NCI-H82 treated with DMSO at 0.1 percent for 48 hours (cell line): Measurements from ENCODE around the gene ENDOV.

Experiments used
- DNase-seq: peaks from one replicate; lab custom pipeline; 2025; ENCODE audit not compliant: unreplicated experiment; lab: John Stamatoyannopoulos, UW

The ENDOV gene

DNA sequence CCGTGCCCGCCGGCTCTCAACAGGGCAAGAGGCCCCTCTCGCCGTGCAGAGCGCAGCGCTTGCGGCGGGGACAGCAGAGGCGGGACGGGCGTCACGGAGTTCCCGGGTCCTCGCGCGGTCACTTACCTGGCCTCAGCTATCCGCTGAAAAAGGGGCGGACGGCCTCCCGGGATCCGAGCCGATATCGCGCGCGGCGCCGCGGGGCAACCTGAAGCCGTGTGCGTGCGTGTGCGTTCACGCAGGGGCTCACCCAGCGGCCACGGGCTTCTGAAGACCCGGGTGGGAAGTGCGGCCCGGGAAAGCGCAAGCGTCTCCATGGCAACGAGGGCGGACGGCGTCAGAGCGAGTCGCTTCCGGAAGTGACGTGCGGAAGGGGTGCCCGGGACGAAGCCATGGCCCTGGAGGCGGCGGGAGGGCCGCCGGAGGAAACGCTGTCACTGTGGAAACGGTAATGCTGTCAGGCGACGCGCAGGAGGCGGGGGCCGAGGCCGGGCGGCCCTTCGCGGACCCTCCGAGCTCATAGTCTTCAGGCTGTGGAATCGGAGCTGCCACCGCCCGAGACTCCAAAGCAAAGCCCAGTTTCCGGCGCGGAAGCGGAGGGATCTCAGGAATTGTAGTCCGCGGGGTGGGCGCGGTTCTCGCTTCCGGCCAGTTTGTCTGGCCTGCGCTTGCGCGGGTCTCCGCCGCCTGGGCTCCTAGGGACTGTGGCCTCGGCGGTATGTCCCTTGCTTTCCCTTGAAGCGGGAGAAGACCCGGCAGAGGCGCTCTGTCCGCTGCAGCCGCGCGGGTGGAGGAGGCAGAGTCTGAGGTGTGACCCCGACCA, at the start of gene ENDOV:
Gene ENDOV, plus strand, starts transcription at position 365 of the 823 bp plus-strand sequence. Its CDS starts 28 bp downstream, at position 393.
- DNase-seq, result peak; percentile 79

DNA sequence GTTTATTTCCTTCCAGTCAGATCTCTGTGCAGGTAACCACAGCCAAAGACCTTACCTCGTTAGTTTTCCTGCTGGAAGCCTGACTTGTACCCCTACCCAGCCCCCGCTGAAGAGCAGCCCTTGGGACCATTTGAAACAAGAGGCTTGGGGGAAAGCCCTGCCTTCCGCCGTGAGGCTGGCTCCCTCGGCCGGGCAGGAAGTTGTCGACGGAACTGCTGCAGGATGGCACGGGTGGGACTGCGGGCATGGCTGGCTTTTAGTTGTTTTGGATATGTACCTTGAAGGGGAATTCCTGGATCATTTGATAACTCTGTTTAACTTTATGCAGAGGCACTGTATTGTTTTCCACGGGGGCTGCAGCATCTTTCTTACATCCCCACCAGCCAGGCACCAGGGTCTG, 49.0 kb upstream of the ENDOV start:
- no peak for DNase-seq

DNA sequence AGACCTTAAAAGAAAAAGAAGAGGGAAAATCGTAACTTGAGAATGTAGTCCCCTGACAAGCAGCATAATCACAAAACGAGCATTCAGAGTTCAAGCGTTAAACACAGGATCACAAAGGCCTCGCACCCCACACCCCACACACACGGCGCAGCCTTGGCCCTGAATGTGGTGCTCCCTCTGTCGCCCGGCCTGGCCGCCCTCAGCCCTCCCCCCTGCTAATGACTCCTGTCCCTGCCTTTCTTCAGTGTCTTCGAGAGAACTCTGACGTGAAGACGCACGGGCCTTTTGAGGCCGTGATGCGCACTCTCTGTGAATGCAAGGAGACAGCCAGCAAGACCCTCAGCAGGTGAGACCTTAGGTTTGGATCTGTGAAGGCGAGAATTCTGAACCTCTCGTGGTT, 47.5 kb upstream of the ENDOV start:
- no peak for DNase-seq

DNA sequence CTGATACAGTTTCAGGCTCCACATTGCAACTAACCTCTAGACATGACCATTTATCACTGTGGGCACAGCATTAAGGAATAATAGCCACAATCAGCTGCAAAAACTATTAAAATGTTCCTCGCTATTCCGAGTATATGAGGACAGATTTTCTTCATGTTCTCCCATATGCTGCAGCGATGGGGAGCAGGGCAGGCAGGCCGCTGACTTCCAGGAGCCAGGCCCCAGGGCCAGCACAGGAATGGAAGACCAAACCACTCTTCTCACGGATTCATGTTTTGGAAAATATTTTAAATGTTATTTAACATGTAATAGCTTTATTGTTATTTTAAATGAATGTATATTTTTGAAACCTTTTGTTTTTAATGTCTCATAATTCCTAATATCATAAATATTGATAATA, 43.8 kb upstream of the ENDOV start:
- DNase-seq, result no peak

GRCh38 chr17:80372456-80372855, 42.5 kb upstream of the ENDOV start:
- no peak for DNase-seq

DNA sequence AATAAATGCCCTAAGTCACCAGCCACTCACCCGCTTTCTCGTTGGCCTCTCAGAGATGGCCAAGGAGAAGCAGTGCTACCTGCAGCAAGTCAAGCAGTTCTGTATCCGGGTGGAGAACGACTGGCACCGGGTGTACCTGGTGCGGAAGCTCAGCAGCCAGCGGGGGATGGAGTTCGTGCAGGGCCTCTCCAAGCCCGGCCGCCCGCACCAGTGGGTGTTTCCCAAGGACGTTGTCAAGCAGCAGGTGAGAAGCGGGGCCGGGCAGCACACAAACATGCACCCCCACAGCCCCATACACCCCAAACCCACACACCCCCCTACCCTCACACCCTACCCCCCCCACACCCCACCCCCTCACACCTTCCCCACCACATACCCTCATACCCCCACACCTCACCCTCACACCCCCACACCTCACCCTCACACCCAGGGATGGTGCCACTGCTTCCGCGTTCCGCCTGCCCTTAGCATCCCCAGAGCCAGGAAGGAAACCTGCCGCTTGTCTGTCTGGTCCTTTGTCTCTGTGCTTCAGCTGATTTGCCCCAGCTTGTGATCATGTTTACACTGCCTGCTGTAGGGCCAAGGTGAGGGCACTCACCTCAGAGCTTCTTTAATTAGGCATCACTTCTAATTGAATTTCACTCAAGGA, 41.9 kb upstream of the ENDOV start:
- DNase-seq, result no peak

GRCh38 chr17:80374039-80374731, 40.8 kb upstream of the ENDOV start:
- DNase-seq, result no peak

DNA sequence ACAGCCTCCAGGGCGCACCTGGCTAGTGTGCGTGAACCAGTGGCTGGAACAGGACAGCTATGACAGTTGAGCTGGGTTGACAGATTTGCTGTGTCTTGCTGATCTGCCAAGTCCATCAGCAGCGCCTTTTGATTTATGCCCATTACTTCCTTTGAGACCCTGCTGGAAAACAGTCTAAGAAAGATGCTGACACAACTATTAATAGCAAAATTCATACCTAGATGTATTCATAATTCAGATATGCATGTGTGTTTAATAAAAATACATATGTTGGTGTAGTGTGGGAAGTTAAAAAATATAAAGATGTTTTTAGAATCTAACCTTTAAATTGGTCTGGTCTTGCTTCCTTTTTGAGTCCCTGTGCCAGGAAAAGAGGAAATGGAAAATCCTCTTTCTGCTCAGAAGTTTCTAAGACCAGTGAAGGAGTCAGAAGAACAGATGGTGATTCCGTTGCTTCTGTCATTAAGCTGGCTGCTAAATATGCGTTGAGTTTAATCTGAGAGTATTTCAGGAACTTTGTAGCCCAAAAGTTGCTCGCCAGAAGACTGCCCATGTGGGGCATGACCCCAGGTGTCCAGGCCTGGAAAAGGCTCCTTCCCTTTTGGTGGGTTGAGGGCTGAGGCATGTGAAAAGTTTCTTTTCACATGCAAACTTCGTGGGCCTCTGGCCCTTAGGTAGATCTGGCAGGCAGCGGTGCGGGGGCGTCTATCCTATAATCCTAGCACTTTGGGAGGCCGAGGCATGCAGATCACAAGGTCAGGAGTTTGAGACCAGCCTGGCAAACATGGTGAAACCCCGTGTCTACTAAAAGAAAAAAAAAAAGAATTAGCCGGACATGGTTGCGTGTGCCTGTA, 40.0 kb upstream of the ENDOV start:
- DNase-seq, result no peak

- DNase-seq, result no peak
These were observed 38.4 kb upstream of the ENDOV start for GRCh38 chr17:80376531-80376930.

- DNase-seq, result no peak
These were observed 37.2 kb upstream of the ENDOV start for GRCh38 chr17:80377798-80378197.

GRCh38 chr17:80379348-80379747, 35.6 kb upstream of the ENDOV start:
- DNase-seq, result no peak

DNA sequence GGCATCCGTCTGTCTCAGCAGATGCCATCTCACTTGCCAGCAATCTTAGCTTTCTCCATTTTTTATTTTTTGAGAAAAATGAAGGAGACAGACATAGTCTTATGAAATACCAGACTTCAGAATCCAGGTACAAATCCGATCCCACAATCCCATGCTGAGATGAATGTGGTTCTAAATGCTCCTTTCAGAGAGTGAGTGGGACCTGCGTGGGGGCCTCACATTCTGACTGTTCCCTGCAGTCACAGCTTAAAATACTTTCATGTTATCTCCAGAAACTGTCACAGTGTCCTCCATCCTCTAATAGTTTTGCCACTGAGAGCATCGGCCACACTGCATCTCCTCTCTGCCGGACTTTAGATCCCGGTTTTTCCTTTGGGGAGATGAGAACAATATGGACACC, 34.9 kb upstream of the ENDOV start:
- no peak for DNase-seq

DNA sequence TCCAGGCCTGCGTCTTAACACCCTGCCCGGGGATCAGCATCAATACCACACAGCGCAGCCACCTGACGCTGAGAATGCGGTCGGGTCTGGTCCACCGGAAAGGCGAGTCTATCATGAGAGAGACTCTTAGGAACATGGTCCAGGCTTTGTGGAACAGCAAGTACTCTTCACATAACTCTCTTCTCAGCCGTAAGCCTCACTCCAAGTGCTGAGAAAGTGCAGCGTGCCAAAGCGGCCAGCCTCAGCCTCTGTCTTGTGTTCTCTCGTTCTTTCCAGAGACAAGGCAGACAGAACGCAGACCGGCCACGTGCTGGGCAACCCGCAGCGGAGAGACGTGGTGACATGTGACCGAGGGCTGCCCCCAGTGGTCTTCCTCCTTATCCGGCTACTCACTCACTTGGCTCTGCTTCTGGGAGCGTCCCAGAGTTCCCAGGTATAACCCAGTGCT, 34.4 kb upstream of the ENDOV start:
- DNase-seq, result no peak

GRCh38 chr17:80381416-80381923, 33.5 kb upstream of the ENDOV start:
- no peak for DNase-seq

- DNase-seq, result no peak
These were observed 32.5 kb upstream of the ENDOV start for GRCh38 chr17:80382446-80382845.

GRCh38 chr17:80382956-80383355, 32.0 kb upstream of the ENDOV start:
- no peak for DNase-seq

- DNase-seq, result no peak
These were observed 30.6 kb upstream of the ENDOV start for GRCh38 chr17:80384078-80384960.

DNA sequence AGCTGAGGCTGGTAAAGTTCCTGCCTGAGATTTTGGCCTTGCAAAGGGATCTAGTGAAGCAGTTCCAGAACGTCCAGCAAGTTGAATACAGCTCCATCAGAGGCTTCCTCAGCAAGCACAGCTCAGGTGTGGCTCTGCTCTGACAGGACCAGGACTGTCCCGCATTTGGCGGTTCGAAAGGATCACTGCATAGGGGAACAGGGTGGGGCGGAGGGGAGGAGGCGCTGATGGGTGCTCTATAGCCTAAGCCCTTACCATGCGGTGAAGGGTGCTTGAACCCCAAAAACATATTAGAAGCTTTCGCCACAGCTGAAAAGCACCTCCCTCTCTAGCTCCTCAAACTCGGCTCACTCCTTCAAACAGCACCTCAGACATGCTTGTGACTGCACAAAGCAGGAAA, 29.9 kb upstream of the ENDOV start:
- DNase-seq, result no peak

- DNase-seq, result no peak
These were observed 28.6 kb upstream of the ENDOV start for GRCh38 chr17:80386341-80386740.

GRCh38 chr17:80387071-80387470, 27.9 kb upstream of the ENDOV start:
- DNase-seq, result no peak
